ENCODE data around the gene MKI67.
"Not testable (repeated sequence)": the region's sequence is repeated elsewhere in the genome, so short reads cannot be mapped to it uniquely, and the experiment has no call there.

The MKI67 gene

GRCh38 chr10:128103229-128103714 is 23.0 kb downstream of the MKI67 start:
- no peak for DNase-seq

- no peak for DNase-seq
Observed at GRCh38 chr10:128102480-128103228, 23.6 kb downstream of the MKI67 start.

- DNase-seq, result no peak
Observed at GRCh38 chr10:128101901-128102300, 24.3 kb downstream of the MKI67 start.

GRCh38 chr10:128099901-128100300 is 26.3 kb downstream of the MKI67 start:
- DNase-seq, result no peak

GRCh38 chr10:128098631-128099030 is 27.6 kb downstream of the MKI67 start:
- no peak for DNase-seq

GRCh38 chr10:128097783-128098182 is 28.4 kb downstream of the MKI67 start:
- DNase-seq, result no peak

GRCh38 chr10:128096486-128097199 is 29.6 kb downstream of the MKI67 start:
- no peak for DNase-seq

GRCh38 chr10:128095753-128096469 is 30.3 kb downstream of the MKI67 start:
- peak; percentile 27 for DNase-seq

GRCh38 chr10:128095027-128095752 is 31.0 kb downstream of the MKI67 start:
- DNase-seq, result peak; percentile 19

GRCh38 chr10:128094596-128094995 is 31.6 kb downstream of the MKI67 start:
- DNase-seq, result not testable (repeated sequence)

- no peak for DNase-seq
Observed at GRCh38 chr10:128092454-128092853, 33.8 kb downstream of the MKI67 start.

- no peak for DNase-seq
Observed at GRCh38 chr10:128091636-128092210, 34.5 kb downstream of the MKI67 start.

GRCh38 chr10:128087884-128088709 is 38.1 kb downstream of the MKI67 start:
- DNase-seq, result no peak

- DNase-seq, result no peak
Observed at GRCh38 chr10:128087146-128087883, 38.9 kb downstream of the MKI67 start.

- DNase-seq, result peak; percentile 20
Observed at GRCh38 chr10:128086003-128086863, 40.0 kb downstream of the MKI67 start.

GRCh38 chr10:128084991-128085390 is 41.2 kb downstream of the MKI67 start:
- no peak for DNase-seq

- DNase-seq, result no peak
Observed at GRCh38 chr10:128084364-128084763, 41.9 kb downstream of the MKI67 start.

- DNase-seq, result no peak
Observed at GRCh38 chr10:128083191-128083895, 42.9 kb downstream of the MKI67 start.

GRCh38 chr10:128081720-128082119 is 44.5 kb downstream of the MKI67 start:
- DNase-seq, result no peak

Data from MV-4-11 (cell line).